ENCODE results near the gene HLF. TPM values are rescaled to one million over a fixed set of nuclear protein-coding genes. Genes with fewer than 3 reads are reported as not detected.

HLF gene
- total and polyA plus RNA-seq, 4 donors = 8.0 to 59.3 (median 24.6) TPM

DNA sequence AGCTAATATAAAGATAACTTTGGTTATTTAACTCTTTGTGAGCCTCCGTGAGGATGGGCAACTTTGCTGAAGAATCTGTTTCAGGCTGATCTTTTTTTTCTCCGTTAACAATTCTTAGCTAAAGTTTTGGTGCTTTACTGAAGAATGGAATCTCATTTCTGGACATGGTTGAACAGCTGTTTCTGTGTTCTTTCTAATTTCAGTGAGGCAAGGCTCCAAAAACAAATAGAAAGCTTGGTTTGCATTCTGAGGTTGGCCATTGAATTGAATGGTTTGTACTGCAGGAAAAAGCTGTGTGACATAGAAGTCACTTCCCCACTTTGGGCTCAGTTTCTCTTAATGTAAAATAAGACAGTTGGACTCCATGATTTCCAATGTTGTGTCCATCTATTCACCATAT, 22.3 kb upstream of the HLF start:
- no peak overlapping the region for H3K9ac ChIP-seq (ENCODE audit: low read depth in 1 of 2, low read length in 2 of 2)
- WGBS = 91% methylated on average over 2 of the region's 2 CpGs
- no peak for DNase-seq (ENCODE audit: low spot score)
- no peaks in the 10 kb centered on the region for H3K36me3 ChIP-seq (ENCODE audit: control insufficient read depth in 4 of 4, insufficient read depth in 3 of 4, low read depth in 1 of 4, low read length in 3 of 4)
- H3K4me1 ChIP-seq (ENCODE audit: control insufficient read depth in 4 of 4, insufficient read depth in 4 of 4, low read length in 3 of 4) = peaks cover 3 to 15% (median 11%) of the 10 kb centered on the region in 4 donors
- H3K27ac ChIP-seq (ENCODE audit: low read depth in 1 of 2, low read length in 2 of 2) = no peak overlapping the region
- H3K27me3 ChIP-seq (ENCODE audit: control insufficient read depth in 4 of 4, insufficient read depth in 4 of 4, low read length in 3 of 4) = no peaks in the 10 kb centered on the region
- H3K9me3 ChIP-seq (ENCODE audit: control insufficient read depth in 4 of 4, low read length in 3 of 4) = peaks cover 0 to 3% (median 0%) of the 10 kb centered on the region in 4 donors
- TF ChIP-seq HNF4A (conservative IDR thresholded peaks at IDR 0.05) (no peak), RXRA (IDR thresholded peaks at IDR 0.05) (no peak), JUND (IDR thresholded peaks at IDR 0.05) (no peak), RAD21 (IDR thresholded peaks at IDR 0.05) (no peak), GABPA (IDR thresholded peaks at IDR 0.05 in 1 of 2, conservative IDR thresholded peaks at IDR 0.05 in 1 of 2) (no peak), YY1 (IDR thresholded peaks at IDR 0.05) (no peak), NR2F2 (IDR thresholded peaks at IDR 0.05) (no peak), EGR1 (IDR thresholded peaks at IDR 0.05; ENCODE audit: low read depth in 2 of 2) (no peak), FOXA2 (IDR thresholded peaks at IDR 0.05) (no peak), SP1 (IDR thresholded peaks at IDR 0.05) (no peak), TAF1 (conservative IDR thresholded peaks at IDR 0.05) (no peak), HNF4G (IDR thresholded peaks at IDR 0.05) (no peak), FOXA1 (IDR thresholded peaks at IDR 0.05) (no peak)
- TF ChIP-seq, protein P1, sequence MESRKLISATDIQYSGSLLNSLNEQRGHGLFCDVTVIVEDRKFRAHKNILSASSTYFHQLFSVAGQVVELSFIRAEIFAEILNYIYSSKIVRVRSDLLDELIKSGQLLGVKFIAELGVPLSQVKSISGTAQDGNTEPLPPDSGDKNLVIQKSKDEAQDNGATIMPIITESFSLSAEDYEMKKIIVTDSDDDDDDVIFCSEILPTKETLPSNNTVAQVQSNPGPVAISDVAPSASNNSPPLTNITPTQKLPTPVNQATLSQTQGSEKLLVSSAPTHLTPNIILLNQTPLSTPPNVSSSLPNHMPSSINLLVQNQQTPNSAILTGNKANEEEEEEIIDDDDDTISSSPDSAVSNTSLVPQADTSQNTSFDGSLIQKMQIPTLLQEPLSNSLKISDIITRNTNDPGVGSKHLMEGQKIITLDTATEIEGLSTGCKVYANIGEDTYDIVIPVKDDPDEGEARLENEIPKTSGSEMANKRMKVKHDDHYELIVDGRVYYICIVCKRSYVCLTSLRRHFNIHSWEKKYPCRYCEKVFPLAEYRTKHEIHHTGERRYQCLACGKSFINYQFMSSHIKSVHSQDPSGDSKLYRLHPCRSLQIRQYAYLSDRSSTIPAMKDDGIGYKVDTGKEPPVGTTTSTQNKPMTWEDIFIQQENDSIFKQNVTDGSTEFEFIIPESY (IDR thresholded peaks at IDR 0.05) = no peak
- TF ChIP-seq, protein P2, sequence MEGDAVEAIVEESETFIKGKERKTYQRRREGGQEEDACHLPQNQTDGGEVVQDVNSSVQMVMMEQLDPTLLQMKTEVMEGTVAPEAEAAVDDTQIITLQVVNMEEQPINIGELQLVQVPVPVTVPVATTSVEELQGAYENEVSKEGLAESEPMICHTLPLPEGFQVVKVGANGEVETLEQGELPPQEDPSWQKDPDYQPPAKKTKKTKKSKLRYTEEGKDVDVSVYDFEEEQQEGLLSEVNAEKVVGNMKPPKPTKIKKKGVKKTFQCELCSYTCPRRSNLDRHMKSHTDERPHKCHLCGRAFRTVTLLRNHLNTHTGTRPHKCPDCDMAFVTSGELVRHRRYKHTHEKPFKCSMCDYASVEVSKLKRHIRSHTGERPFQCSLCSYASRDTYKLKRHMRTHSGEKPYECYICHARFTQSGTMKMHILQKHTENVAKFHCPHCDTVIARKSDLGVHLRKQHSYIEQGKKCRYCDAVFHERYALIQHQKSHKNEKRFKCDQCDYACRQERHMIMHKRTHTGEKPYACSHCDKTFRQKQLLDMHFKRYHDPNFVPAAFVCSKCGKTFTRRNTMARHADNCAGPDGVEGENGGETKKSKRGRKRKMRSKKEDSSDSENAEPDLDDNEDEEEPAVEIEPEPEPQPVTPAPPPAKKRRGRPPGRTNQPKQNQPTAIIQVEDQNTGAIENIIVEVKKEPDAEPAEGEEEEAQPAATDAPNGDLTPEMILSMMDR (IDR thresholded peaks at IDR 0.05; ENCODE audit: low read depth, low read length, missing input control) = no peak
- TF ChIP-seq, protein P3, sequence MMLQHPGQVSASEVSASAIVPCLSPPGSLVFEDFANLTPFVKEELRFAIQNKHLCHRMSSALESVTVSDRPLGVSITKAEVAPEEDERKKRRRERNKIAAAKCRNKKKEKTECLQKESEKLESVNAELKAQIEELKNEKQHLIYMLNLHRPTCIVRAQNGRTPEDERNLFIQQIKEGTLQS (IDR thresholded peaks at IDR 0.05) = no peak
- TF ChIP-seq, protein P4, sequence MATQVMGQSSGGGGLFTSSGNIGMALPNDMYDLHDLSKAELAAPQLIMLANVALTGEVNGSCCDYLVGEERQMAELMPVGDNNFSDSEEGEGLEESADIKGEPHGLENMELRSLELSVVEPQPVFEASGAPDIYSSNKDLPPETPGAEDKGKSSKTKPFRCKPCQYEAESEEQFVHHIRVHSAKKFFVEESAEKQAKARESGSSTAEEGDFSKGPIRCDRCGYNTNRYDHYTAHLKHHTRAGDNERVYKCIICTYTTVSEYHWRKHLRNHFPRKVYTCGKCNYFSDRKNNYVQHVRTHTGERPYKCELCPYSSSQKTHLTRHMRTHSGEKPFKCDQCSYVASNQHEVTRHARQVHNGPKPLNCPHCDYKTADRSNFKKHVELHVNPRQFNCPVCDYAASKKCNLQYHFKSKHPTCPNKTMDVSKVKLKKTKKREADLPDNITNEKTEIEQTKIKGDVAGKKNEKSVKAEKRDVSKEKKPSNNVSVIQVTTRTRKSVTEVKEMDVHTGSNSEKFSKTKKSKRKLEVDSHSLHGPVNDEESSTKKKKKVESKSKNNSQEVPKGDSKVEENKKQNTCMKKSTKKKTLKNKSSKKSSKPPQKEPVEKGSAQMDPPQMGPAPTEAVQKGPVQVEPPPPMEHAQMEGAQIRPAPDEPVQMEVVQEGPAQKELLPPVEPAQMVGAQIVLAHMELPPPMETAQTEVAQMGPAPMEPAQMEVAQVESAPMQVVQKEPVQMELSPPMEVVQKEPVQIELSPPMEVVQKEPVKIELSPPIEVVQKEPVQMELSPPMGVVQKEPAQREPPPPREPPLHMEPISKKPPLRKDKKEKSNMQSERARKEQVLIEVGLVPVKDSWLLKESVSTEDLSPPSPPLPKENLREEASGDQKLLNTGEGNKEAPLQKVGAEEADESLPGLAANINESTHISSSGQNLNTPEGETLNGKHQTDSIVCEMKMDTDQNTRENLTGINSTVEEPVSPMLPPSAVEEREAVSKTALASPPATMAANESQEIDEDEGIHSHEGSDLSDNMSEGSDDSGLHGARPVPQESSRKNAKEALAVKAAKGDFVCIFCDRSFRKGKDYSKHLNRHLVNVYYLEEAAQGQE (IDR thresholded peaks at IDR 0.05) = no peak
- TF ChIP-seq, protein P5, sequence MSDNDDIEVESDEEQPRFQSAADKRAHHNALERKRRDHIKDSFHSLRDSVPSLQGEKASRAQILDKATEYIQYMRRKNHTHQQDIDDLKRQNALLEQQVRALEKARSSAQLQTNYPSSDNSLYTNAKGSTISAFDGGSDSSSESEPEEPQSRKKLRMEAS (IDR thresholded peaks at IDR 0.05) = no peak
- no peak overlapping the region for H3K4me3 ChIP-seq (ENCODE audit: low read depth in 1 of 3, low read length in 3 of 3)

Measured in liver (tissue), 9 donors.